Muscle layer of colon (tissue), 2 donors: ENCODE measurements around the gene ASPHD2.

ENCODE experiments used
- H3K27ac ChIP-seq: one replicate; pipeline ENCODE4 v1.7.0; 2013; ENCODE audit warnings: low read depth, mild to moderate bottlenecking, low read length, moderate library complexity
- H3K27me3 ChIP-seq, 2 donors: one replicate each; pipeline ENCODE4 v1.7.0; 2013; ENCODE audit warnings: low read length in 2 of 2, mild to moderate bottlenecking in 2 of 2; ENCODE audit not compliant: insufficient read depth in 2 of 2, control insufficient read depth in 1 of 2
- H3K36me3 ChIP-seq: one replicate; pipeline ENCODE4 v1.7.0; 2013; ENCODE audit warnings: mild to moderate bottlenecking, low read length; ENCODE audit not compliant: insufficient read depth
- H3K4me1 ChIP-seq: one replicate; pipeline ENCODE4 v1.7.0; 2013; ENCODE audit warnings: mild to moderate bottlenecking, low read length; ENCODE audit not compliant: insufficient read depth
- H3K4me3 ChIP-seq, 2 donors: one replicate each; pipeline ENCODE4 v1.7.0; 2013; ENCODE audit warnings: low read length in 2 of 2, low read depth in 1 of 2, mild to moderate bottlenecking in 1 of 2, moderate library complexity in 1 of 2
- H3K9ac ChIP-seq: one replicate; pipeline ENCODE4 v1.7.0; 2013; ENCODE audit warnings: low read length
- H3K9me3 ChIP-seq: one replicate; pipeline ENCODE4 v1.7.0; 2013; ENCODE audit warnings: mild to moderate bottlenecking, low read length
- donor health status: abdominal sarcoma.
- donor health status: Adenocarcinoma of cecum.

Gene ASPHD2

GRCh38 chr22:26463101-26463661 lies 34.1 kb downstream of the ASPHD2 start:
- no peak overlapping the region for H3K4me3 ChIP-seq
- no peak overlapping the region for H3K27ac ChIP-seq
- peaks cover 17% of the 10 kb centered on the region for H3K4me1 ChIP-seq
- H3K27me3 ChIP-seq = no peaks in the 10 kb centered on the region
- H3K36me3 ChIP-seq = peaks cover 60% of the 10 kb centered on the region
- no peaks in the 10 kb centered on the region for H3K9me3 ChIP-seq
- no peak overlapping the region for H3K9ac ChIP-seq

- H3K4me3 ChIP-seq = no peak overlapping the region
- no peaks in the 10 kb centered on the region for H3K27me3 ChIP-seq
- no peaks in the 10 kb centered on the region for H3K9me3 ChIP-seq
- H3K36me3 ChIP-seq = peaks cover 62% of the 10 kb centered on the region
- H3K9ac ChIP-seq = no peak overlapping the region
- H3K4me1 ChIP-seq = peaks cover 17% of the 10 kb centered on the region
- H3K27ac ChIP-seq = no peak overlapping the region
Measured at GRCh38 chr22:26463688-26464087, 34.6 kb downstream of the ASPHD2 start.

DNA sequence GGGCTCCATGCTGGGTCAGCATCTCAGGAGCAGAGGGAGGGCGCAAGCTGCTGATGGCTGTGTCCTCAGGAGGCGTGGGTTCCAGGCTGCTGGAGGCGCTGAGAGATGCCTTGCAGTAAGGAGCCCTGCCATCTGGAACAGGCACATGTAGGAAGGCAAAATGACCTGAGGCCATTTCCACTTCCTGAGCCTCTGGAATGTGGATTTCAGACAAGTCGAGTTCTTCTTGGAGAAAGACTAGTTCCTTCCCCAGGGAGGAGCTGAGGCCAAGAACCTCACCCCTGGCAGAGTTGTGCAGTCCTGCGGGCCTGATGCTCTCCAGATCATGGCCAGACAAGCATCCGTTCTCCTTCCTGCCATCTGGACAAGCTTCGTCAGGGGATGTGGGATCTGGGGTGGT lies 35.3 kb downstream of the ASPHD2 start:
- no peaks in the 10 kb centered on the region for H3K27me3 ChIP-seq
- H3K27ac ChIP-seq = no peak overlapping the region
- H3K9ac ChIP-seq = no peak overlapping the region
- no peak overlapping the region for H3K4me3 ChIP-seq
- peaks cover 64% of the 10 kb centered on the region for H3K36me3 ChIP-seq
- H3K4me1 ChIP-seq = peaks cover 17% of the 10 kb centered on the region
- H3K9me3 ChIP-seq = no peaks in the 10 kb centered on the region

DNA sequence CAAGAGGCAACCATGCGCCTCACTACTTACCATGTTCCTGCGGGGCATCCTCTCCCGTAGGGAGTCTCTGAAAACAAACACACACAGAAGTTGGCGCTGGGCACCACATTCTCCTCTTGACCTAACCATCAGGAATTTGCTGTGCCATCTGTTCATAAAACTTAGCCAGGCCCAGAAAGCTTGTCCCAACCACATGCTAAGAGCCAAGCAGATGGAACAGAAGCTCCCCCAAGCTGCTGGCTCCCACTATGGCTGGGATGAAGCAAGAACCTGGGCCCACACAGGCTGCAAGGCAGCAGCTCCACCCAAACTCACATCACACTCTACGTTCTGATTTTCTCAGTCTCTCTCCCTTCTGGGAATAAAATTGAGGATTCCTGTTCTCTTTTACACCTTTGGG lies 37.1 kb downstream of the ASPHD2 start:
- H3K4me1 ChIP-seq = peaks cover 17% of the 10 kb centered on the region
- H3K36me3 ChIP-seq = peaks cover 72% of the 10 kb centered on the region
- no peaks in the 10 kb centered on the region for H3K9me3 ChIP-seq
- H3K27ac ChIP-seq = no peak overlapping the region
- H3K27me3 ChIP-seq = no peaks in the 10 kb centered on the region
- H3K4me3 ChIP-seq = no peak overlapping the region
- H3K9ac ChIP-seq = no peak overlapping the region

- peaks cover 79% of the 10 kb centered on the region for H3K36me3 ChIP-seq
- no peaks in the 10 kb centered on the region for H3K27me3 ChIP-seq
- H3K9ac ChIP-seq = no peak overlapping the region
- no peak overlapping the region for H3K4me3 ChIP-seq
- H3K9me3 ChIP-seq = no peaks in the 10 kb centered on the region
- H3K27ac ChIP-seq = no peak overlapping the region
- no peaks in the 10 kb centered on the region for H3K4me1 ChIP-seq
Measured at GRCh38 chr22:26470807-26471206, 41.7 kb downstream of the ASPHD2 start.

DNA sequence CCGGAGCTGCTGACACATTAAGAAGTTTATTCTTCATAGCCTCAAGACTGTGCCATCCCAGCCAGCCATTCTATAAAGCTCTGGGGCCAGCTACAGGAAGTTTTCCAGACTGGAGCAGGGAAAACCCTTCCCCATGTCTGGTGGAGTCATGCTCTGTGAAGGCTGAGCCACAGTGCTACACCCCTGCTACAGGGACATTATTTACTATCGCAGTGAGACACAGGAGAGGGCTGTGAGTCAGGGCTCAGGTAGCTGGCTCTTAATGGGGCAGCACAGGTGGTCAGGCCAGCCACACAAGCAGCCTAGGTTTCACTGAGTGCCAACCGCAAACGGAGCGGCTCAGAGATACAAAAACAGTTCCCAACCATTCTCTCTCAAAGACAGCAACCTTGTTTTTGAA lies 42.5 kb downstream of the ASPHD2 start:
- Histone ChIP-seq H3K36me3 (peaks cover 75% of the 10 kb centered on the region), H3K9ac (no peak overlapping the region), H3K4me3 (no peak overlapping the region), H3K27me3 (no peaks in the 10 kb centered on the region), H3K27ac (no peak overlapping the region), H3K9me3 (no peaks in the 10 kb centered on the region), H3K4me1 (no peaks in the 10 kb centered on the region)

DNA sequence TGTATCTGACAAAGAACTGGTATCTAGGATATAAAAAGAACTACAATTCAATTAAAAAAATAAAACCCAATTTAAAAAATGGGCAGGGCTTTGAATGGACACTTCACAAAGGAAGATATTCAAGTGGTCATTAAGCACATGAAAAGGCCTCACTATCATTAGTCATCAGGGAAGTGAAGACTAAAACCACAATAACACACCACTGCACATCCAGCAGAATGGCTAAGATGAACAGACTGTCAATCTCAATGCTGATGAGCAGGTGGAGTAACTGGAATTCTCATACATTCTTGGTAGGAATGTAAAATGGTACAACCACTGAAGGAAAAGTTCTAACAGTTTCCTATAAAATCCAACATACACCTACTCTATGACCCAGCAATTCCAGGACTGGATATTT lies 45.6 kb downstream of the ASPHD2 start:
- Histone ChIP-seq H3K27ac (no peak overlapping the region), H3K9me3 (no peaks in the 10 kb centered on the region), H3K4me3 (no peak overlapping the region), H3K9ac (no peak overlapping the region), H3K4me1 (no peaks in the 10 kb centered on the region), H3K27me3 (no peaks in the 10 kb centered on the region), H3K36me3 (peaks cover 62% of the 10 kb centered on the region)

DNA sequence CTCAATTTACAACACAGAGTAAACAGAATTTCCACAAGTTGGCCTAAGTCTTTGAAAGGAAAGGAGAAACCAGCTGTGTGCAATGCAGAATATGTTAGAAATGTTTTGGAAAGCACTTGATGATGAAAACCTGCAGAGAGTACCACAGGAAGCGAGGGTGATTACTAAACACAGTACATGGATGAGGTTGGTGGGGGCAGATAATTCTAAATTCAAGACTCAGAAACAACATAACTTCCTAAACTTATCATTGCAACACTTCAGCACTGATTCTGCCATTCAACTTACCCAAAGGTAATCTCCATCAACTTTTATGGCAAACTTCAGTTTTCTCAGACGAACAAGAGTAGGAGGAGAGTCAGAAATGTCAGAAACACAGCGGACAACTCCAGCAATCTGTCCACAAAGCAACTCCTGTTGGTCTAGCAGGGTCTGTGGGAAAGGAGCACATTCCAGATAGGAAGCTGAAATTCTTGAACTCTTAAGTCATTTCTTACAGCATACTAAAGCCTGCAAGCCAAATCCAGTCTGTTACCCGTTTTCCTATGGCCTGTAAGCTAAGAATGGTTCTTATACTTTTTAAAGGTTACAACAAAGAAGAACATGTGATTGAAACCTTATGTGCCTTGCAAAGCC lies 47.8 kb downstream of the ASPHD2 start:
- H3K9ac ChIP-seq = no peak overlapping the region
- no peaks in the 10 kb centered on the region for H3K9me3 ChIP-seq
- H3K27ac ChIP-seq = no peak overlapping the region
- H3K36me3 ChIP-seq = peaks cover 41% of the 10 kb centered on the region
- H3K4me1 ChIP-seq = peaks cover 18% of the 10 kb centered on the region
- H3K4me3 ChIP-seq = no peak overlapping the region
- no peaks in the 10 kb centered on the region for H3K27me3 ChIP-seq

DNA sequence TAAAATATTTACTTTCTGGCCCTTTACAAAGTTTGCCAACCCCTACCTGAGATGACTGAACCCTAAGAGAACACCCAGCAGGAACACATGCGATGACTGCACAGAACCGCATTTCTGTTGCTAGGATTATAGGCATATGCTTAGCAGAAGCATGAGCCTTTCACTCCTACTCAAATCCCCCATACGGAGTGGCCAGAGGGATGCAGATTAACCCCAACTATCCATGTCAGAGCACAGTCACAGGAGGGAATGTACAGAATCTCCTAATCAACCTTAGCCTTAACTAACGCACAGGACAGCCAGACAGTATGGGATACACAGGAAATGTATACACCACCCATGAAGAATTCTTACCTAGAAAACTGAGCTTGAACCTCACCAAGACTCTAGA lies 48.3 kb downstream of the ASPHD2 start:
- no peaks in the 10 kb centered on the region for H3K27me3 ChIP-seq
- no peaks in the 10 kb centered on the region for H3K9me3 ChIP-seq
- peaks cover 23% of the 10 kb centered on the region for H3K4me1 ChIP-seq
- no peak overlapping the region for H3K27ac ChIP-seq
- no peak overlapping the region for H3K9ac ChIP-seq
- H3K4me3 ChIP-seq = no peak overlapping the region
- H3K36me3 ChIP-seq = peaks cover 36% of the 10 kb centered on the region

DNA sequence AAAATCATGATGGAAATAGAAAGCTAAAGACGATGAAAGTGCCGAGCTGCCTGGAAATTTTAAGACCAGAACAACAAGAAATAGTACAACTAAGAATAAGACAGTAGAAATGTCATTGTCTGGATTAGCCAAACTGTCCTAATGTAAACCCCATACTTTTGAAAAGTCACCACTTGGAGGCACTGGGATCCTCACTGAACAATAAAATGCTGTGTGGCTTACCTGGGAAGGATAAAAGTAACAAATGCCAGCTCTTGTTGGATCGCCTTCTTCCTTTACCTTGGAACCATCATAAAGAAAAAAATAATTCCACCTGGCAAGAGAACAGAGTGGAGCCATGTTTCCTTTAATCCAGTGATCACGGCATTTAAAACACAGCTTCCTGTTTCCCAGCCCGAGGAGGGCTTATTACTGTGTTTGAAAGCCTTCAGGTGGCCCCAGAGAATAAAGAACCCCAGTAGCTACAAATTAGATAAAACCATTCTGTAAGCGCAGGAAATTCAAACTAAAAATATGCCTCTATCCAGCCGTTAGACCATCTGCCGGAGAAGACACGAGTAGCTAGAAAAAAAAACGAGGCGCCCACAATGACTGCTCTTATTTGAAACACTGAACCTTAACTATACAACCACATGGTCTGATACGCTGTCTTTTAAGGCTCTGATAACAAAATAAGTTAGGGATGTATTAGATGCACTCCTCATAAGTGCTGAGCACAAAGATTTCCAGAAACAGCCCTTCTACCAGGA lies 50.2 kb downstream of the ASPHD2 start:
- H3K4me3 ChIP-seq = no peak overlapping the region
- peaks cover 34% of the 10 kb centered on the region for H3K4me1 ChIP-seq
- H3K9ac ChIP-seq = no peak overlapping the region
- H3K9me3 ChIP-seq = no peaks in the 10 kb centered on the region
- H3K27ac ChIP-seq = no peak overlapping the region
- no peaks in the 10 kb centered on the region for H3K27me3 ChIP-seq
- H3K36me3 ChIP-seq = peaks cover 17% of the 10 kb centered on the region

DNA sequence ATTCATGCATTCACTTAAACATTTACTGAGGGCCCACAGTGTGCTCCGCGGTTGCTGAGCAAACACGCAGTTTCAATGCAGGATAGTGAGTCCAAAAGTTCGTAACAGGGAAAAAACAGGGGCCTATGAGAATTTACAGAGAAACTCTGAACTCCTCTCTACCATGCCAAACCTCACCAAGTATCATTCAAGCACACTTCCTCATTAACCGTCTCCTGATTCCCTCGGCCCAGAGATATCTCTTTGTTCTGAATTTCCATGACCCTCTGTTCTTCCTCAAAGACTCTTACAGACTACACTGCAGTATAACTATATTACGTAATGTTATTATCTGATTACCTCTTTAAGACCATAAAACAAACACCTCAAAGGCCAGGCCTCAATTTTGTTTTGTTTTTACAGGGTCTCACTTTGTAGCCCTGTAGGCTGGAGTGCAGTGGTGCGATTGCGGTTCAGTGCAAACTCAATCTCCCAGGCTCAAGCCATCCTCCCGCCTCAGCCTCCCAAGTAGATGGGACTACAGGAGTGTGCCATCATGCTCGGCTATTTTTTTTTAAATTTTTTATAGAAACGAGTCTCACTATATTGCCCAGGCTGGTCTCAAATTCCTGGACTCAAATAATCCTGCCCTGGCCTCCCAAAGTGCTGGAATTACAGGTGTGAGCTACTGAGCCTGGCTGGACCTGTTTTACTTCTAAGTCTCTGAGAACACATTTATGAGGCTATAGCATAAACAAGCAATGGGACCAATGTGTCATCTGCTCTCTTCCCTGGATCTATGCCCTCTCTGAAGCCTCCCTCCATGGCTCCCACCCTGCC lies 50.9 kb downstream of the ASPHD2 start:
- peaks cover 41% of the 10 kb centered on the region for H3K4me1 ChIP-seq
- H3K9ac ChIP-seq = no peak overlapping the region
- H3K9me3 ChIP-seq = no peaks in the 10 kb centered on the region
- H3K36me3 ChIP-seq = peaks cover 15% of the 10 kb centered on the region
- H3K4me3 ChIP-seq = peak overlapping the region in 1 of 2 donors; percentile 13
- H3K27me3 ChIP-seq = no peaks in the 10 kb centered on the region
- H3K27ac ChIP-seq = no peak overlapping the region
